Liver (tissue), 9 donors: Measurements from ENCODE around the gene SLIT3. TPM values are rescaled to one million over a fixed set of nuclear protein-coding genes. Genes with fewer than 3 reads are reported as not detected.

Experiments used
- DNase-seq: peaks from one replicate; pipeline ENCODE4 v3.0.0-alpha.2; 2017; ENCODE audit warnings: low spot score
- H3K27ac ChIP-seq, 2 donors: one replicate each; pipeline ENCODE4 v1.7.0; 2013; ENCODE audit warnings: inconsistent platforms in 2 of 2, low read length in 2 of 2, control low read depth in 1 of 2, low read depth in 1 of 2, mild to moderate bottlenecking in 1 of 2
- H3K27me3 ChIP-seq, 4 donors: one replicate each; pipeline versions ENCODE4 v1.6.1 to v1.7.0; 2013; ENCODE audit warnings: low read length in 3 of 4, inconsistent platforms in 1 of 4, mild to moderate bottlenecking in 1 of 4, moderate library complexity in 1 of 4; ENCODE audit not compliant: control insufficient read depth in 4 of 4, insufficient read depth in 4 of 4
- H3K36me3 ChIP-seq, 4 donors: one replicate each; pipeline versions ENCODE4 v1.6.1 to v1.7.0; 2013; ENCODE audit warnings: low read length in 3 of 4, mild to moderate bottlenecking in 3 of 4, low read depth in 1 of 4, moderate library complexity in 1 of 4; ENCODE audit not compliant: control insufficient read depth in 4 of 4, insufficient read depth in 3 of 4
- H3K4me1 ChIP-seq, 4 donors: one replicate each; pipeline versions ENCODE4 v1.6.1 to v1.7.0; 2013; ENCODE audit warnings: low read length in 3 of 4, mild to moderate bottlenecking in 3 of 4, moderate library complexity in 1 of 4; ENCODE audit not compliant: control insufficient read depth in 4 of 4, insufficient read depth in 4 of 4
- H3K4me3 ChIP-seq, 3 donors: one replicate each; pipeline versions ENCODE4 v1.6.1 to v1.7.0; 2013; ENCODE audit warnings: low read length in 3 of 3, control low read depth in 1 of 3, low read depth in 1 of 3, mild to moderate bottlenecking in 1 of 3
- H3K9ac ChIP-seq, 2 donors: one replicate each; pipeline ENCODE4 v1.7.0; 2013; ENCODE audit warnings: low read length in 2 of 2, mild to moderate bottlenecking in 2 of 2, moderate library complexity in 2 of 2, control low read depth in 1 of 2, low read depth in 1 of 2
- H3K9me3 ChIP-seq, 4 donors: one replicate each; pipeline versions ENCODE4 v1.6.1 to v1.7.0; 2013; ENCODE audit warnings: low read length in 3 of 4; ENCODE audit not compliant: control insufficient read depth in 4 of 4
- CTCF ChIP-seq: fragments of 150-350 bp; IDR thresholded peaks from 2 replicates; pipeline ENCODE4 v1.5.1; 2017; ENCODE audit warnings: improper control_type of control experiment, low read depth, low read length; ENCODE audit not compliant: missing input control
- EGR1 ChIP-seq, 2 donors: IDR thresholded peaks; 2 replicates each; pipeline ENCODE4 v1.6.1; 2016 to 2018; ENCODE audit warnings: antibody characterized with exemption in 2 of 2, low read depth in 2 of 2
- FOXA1 ChIP-seq: IDR thresholded peaks from 2 replicates; pipeline ENCODE4 v1.6.1; 2016; ENCODE audit warnings: antibody characterized with exemption
- FOXA2 ChIP-seq: IDR thresholded peaks from 2 replicates; pipeline ENCODE4 v1.6.1; 2016; ENCODE audit warnings: antibody characterized with exemption
- GABPA ChIP-seq, 2 donors: IDR thresholded peaks in 1 of 2; conservative IDR thresholded peaks in 1 of 2; 2 replicates each; pipeline ENCODE4 v1.6.1; 2016; ENCODE audit warnings: antibody characterized with exemption in 2 of 2, mild to moderate bottlenecking in 1 of 2, moderate library complexity in 1 of 2
- HNF4A ChIP-seq, 2 donors: conservative IDR thresholded peaks; 2 replicates each; pipeline ENCODE4 v1.6.1; 2016; ENCODE audit warnings: antibody characterized with exemption in 2 of 2, mild to moderate bottlenecking in 2 of 2
- NR2F2 ChIP-seq: IDR thresholded peaks from 2 replicates; pipeline ENCODE4 v1.6.1; 2016; ENCODE audit warnings: antibody characterized with exemption
- RAD21 ChIP-seq, 2 donors: IDR thresholded peaks; 2 replicates each; pipeline ENCODE4 v1.6.1; 2016; ENCODE audit warnings: antibody characterized with exemption in 2 of 2, mild to moderate bottlenecking in 2 of 2
- RXRA ChIP-seq, 2 donors: IDR thresholded peaks; 2 replicates each; pipeline ENCODE4 v1.6.1; 2017 to 2018; ENCODE audit warnings: antibody characterized with exemption in 2 of 2, mild to moderate bottlenecking in 1 of 2
- SP1 ChIP-seq: IDR thresholded peaks from 2 replicates; pipeline ENCODE4 v1.6.1; 2018; ENCODE audit warnings: antibody characterized with exemption, mild to moderate bottlenecking
- TAF1 ChIP-seq: conservative IDR thresholded peaks from 2 replicates; pipeline ENCODE4 v1.6.1; 2016; ENCODE audit warnings: antibody characterized with exemption, mild to moderate bottlenecking
- YY1 ChIP-seq: IDR thresholded peaks from 2 replicates; pipeline ENCODE4 v1.6.1; 2016; ENCODE audit warnings: antibody characterized with exemption, mild to moderate bottlenecking
- ZBTB33 ChIP-seq: IDR thresholded peaks from 2 replicates; pipeline ENCODE4 v1.6.1; 2016; ENCODE audit warnings: antibody characterized with exemption
- WGBS: extraction: QIAGEN DNeasy Blood & Tissue Kit; methylation state at CpG from one replicate; pipeline ENCODE4 v1.1.7; 2013; 5-methylcytosine and 5-hydroxymethylcytosine counted together
- polyA plus RNA-seq, 2 donors: library from polyadenylated mRNA; stranded (reverse) in 1 of 2; unstranded in 1 of 2; fragments of 200-250 nt in 1 of 2; fragments of >200 nt in 1 of 2; fragmentation: Nextera tagmentation in 1 of 2; extraction: Ambion mirVana in 1 of 2; gene quantifications; one replicate each; pipeline versions ENCODE4 v1.2.1 to v1.2.3, GENCODE V29; 2013 to 2015
- total RNA-seq, 2 donors: library from RNA; depleted of rRNA; stranded (reverse); fragments of >200 nt; gene quantifications; one replicate each; pipeline ENCODE4 v1.2.3, GENCODE V29; 2014
- donor health status: healthy.
- donor health status: healthy.
- donor health status: healthy.
- donor health status: healthy.
- donor health status: healthy.

Gene SLIT3
- total and polyA plus RNA-seq, 4 donors = 0.61 to 1.3 (median 0.91) TPM

- H3K36me3 ChIP-seq = no peaks in the 10 kb centered on the region
- 35% methylated on average over 1 of the region's 1 CpG for WGBS
- no peak overlapping the region for H3K9ac ChIP-seq
- H3K27me3 ChIP-seq = peaks cover 0 to 5% (median 0%) of the 10 kb centered on the region in 4 donors
- no peak for TF ChIP-seq SP1
- TF ChIP-seq GABPA (IDR thresholded peaks at IDR 0.05 in 1 of 2, conservative IDR thresholded peaks at IDR 0.05 in 1 of 2) = no peak
- no peak for TF ChIP-seq YY1
- no peak for TF ChIP-seq RAD21 (IDR thresholded peaks at IDR 0.05)
- TF ChIP-seq RXRA (IDR thresholded peaks at IDR 0.05) = no peak
- no peak overlapping the region for H3K27ac ChIP-seq
- H3K4me1 ChIP-seq = no peaks in the 10 kb centered on the region
- no peak overlapping the region for H3K4me3 ChIP-seq
- H3K9me3 ChIP-seq = peaks cover 0 to 9% (median 6%) of the 10 kb centered on the region in 4 donors
- no peak for DNase-seq
Measured at GRCh38 chr5:169288066-169288930, 12.6 kb downstream of the SLIT3 start.

- Histone ChIP-seq H3K9ac (no peak overlapping the region), H3K4me1 (no peaks in the 10 kb centered on the region), H3K36me3 (no peaks in the 10 kb centered on the region), H3K27me3 (peaks cover 0 to 5% (median 0%) of the 10 kb centered on the region in 4 donors), H3K4me3 (no peak overlapping the region), H3K27ac (no peak overlapping the region), H3K9me3 (peaks cover 0 to 9% (median 6%) of the 10 kb centered on the region in 4 donors)
- TF ChIP-seq NR2F2 (no peak), YY1 (no peak), EGR1 (IDR thresholded peaks at IDR 0.05; ENCODE audit: low read depth in 2 of 2) (no peak), RXRA (IDR thresholded peaks at IDR 0.05) (no peak), HNF4A (conservative IDR thresholded peaks at IDR 0.05) (no peak), FOXA1 (no peak), CTCF (no peak), FOXA2 (no peak), SP1 (no peak), RAD21 (IDR thresholded peaks at IDR 0.05) (no peak), ZBTB33 (no peak), TAF1 (no peak)
- no peak for DNase-seq
- 73% methylated on average over 4 of the region's 4 CpGs for WGBS
Measured at GRCh38 chr5:169287529-169287928, 13.4 kb downstream of the SLIT3 start.
